ENCODE measurements around the gene RPSA.
A peak's percentile ranks its signal among the peaks of the same experiment; 100 is the strongest.
"Not testable (repeated sequence)": the region's sequence is repeated elsewhere in the genome, so short reads cannot be mapped to it uniquely, and the experiment has no call there.

RPSA gene

GRCh38 chr3:39406368-39407258 lies at the start of gene RPSA:
RPSA (plus strand) TSS chr3:39406720; CDS start chr3:39407654, 934 bp downstream.
- peak; percentile 92 for ATAC-seq

GRCh38 chr3:39358333-39358732 lies 48.2 kb upstream of the RPSA start:
- ATAC-seq = no peak

GRCh38 chr3:39361252-39361927 lies 45.1 kb upstream of the RPSA start:
- peak; percentile 80 to 83 for ATAC-seq

- no peak for ATAC-seq
These were observed 44.3 kb upstream of the RPSA start for GRCh38 chr3:39362192-39362591.

- no peak for ATAC-seq
These were observed 43.7 kb upstream of the RPSA start for GRCh38 chr3:39362812-39363211.

GRCh38 chr3:39370450-39370849 lies 36.1 kb upstream of the RPSA start:
- not testable (repeated sequence) for ATAC-seq

GRCh38 chr3:39372833-39373232 lies 33.7 kb upstream of the RPSA start:
- no peak for ATAC-seq

GRCh38 chr3:39376959-39377634 lies 29.4 kb upstream of the RPSA start:
- no peak for ATAC-seq

- ATAC-seq = peak; percentile 82 to 92
These were observed 28.4 kb upstream of the RPSA start for GRCh38 chr3:39378088-39378487.

GRCh38 chr3:39378957-39379777 lies 27.4 kb upstream of the RPSA start:
- ATAC-seq = no peak

- ATAC-seq = no peak
These were observed 26.8 kb upstream of the RPSA start for GRCh38 chr3:39379778-39380155.

GRCh38 chr3:39381432-39381831 lies 25.1 kb upstream of the RPSA start:
- no peak for ATAC-seq

GRCh38 chr3:39383045-39383880 lies 23.3 kb upstream of the RPSA start, which contains the start of gene SLC25A38:
SLC25A38 (plus strand) TSS chr3:39383370; CDS start chr3:39383725, 355 bp downstream.
- peak; percentile 83 to 87 for ATAC-seq

GRCh38 chr3:39383881-39384664 lies 22.4 kb upstream of the RPSA start:
- peak; percentile 79 to 80 for ATAC-seq

- no peak for ATAC-seq
These were observed 21.9 kb upstream of the RPSA start for GRCh38 chr3:39384665-39385000.

GRCh38 chr3:39385456-39386090 lies 20.9 kb upstream of the RPSA start:
- ATAC-seq = no peak

GRCh38 chr3:39386318-39386717 lies 20.2 kb upstream of the RPSA start:
- no peak for ATAC-seq

- no peak for ATAC-seq
These were observed 19.0 kb upstream of the RPSA start for GRCh38 chr3:39387411-39387975.

GRCh38 chr3:39388153-39388552 lies 18.4 kb upstream of the RPSA start:
- ATAC-seq = no peak

GRCh38 chr3:39388741-39389248 lies 17.7 kb upstream of the RPSA start:
- ATAC-seq = peak; percentile 5 to 12

All from activated CD4-positive, CD25-positive, alpha-beta regulatory T cell treated with anti-CD3 and anti-CD28 coated beads, Interleukin-2, amount 50 U/mL, for 24 hours (primary cell).